Amniotic stem cell (primary cell): Measurements from ENCODE around the gene RFTN1.

Experiments used
- DNase-seq: peaks from one replicate; lab custom pipeline; 2025; lab: John Stamatoyannopoulos, UW

The RFTN1 gene

DNA sequence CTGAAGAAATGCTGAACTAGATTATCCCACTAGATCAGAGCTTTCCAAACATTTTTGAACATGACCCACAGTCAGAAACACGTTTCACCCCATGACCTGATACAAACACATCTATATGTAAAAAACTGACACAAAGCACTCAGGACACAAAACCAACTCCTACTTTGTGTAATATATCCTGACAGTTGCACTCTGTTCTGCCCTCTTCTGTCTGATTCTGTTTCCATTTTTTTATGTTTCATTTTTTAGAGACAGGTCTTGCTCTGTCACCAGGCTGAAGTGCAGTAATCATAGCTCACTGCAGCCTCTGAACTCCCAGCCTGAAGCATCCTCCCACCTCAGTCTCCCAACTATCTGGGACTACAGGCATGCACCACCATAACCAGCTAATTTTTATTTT is 15.8 kb upstream of the RFTN1 start:
- DNase-seq = no peak

DNA sequence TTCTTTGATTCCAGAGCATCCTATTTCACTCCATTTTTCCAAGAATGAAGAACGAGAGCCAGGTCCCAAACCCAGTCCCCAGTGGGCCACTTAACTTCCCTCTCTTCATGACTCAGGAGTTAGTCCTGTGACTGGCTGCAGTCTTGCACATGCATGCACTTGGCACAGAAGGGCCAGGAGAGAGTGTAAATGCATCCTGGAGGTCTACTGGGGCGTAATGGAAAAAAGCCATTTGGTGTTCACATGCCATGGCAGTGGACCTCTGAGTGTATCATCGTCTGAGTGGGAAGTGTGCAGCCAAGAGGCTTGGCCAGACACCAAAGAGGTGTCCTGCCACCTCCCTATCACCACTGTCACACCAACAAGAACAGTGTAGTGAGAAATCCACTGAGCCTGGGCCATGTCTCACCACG is 15.1 kb upstream of the RFTN1 start:
- no peak for DNase-seq

DNA sequence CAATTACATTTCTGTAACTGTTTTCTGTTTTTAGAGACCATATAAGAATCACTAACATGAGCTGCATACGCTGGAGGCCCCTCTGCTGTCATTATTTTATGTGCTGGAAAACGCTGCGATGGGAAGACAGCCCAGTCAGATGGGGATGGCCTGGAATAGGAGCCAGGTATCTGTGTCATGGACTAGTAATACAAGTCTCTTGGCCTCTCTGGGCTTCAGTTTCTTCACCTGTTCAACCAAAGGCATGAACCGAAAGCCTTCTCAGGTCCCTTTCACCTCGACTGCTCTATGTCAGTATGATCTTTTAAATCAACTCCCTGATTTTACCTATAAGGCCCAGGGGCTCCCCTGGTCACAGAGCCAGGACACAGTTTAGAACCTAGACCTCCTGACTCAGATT is 14.6 kb upstream of the RFTN1 start:
- DNase-seq = no peak

DNA sequence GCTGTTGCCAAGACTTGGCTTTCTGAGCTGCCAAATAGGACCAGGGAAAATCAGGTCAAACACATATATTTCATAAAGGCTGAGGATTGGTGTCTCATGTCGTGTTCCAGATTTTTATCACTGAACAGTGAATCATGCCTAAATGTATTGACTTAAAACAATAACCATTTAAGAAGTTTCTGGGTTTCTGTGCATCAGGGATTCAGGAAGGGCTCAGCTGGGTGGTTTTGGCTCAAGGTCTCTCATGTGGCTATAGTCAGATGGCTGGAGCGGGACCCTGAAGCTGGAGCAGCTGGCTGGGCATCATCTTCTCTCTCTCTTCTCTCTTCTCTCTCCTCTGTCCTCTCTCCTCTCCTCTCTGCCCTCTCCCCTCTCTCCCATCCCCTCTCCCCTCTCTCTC is 10.7 kb upstream of the RFTN1 start:
- no peak for DNase-seq

DNA sequence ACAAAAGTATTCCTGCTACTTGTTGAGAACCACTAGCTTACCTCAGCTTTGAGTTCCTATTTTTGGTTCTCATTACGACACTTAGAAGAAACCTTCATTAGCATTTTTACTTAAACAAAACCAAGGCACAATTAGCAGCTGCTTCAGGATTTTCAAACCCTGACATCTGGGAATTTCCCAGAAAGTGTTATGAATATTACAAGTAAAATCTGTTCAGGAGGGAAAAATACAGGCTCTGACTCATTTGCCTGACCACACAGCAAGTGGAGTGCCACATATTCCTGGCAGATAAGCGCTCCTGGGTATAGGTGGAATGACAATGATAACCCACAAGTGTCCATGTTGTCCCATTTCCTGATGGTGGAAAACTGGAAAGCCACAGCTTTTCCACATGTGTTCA is 10.3 kb upstream of the RFTN1 start:
- no peak for DNase-seq

DNA sequence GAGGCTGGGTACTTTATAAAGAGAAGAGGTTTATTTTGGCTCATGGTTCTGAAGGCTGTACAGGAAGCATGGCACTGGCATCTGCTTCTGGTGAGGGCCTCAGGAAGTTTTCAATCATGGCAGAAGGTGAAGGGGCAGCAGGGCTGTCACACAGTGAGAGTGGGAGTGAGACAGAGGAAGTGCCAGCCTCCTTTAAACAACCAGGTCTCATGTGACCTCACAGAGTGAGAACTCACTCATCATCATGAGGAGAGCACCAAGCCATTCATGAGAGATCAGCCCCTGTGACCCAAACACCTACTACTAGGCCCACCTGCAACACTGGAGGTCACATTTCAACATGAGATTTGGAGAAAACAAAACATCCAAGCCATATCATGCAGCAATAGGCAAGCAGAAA is 9.3 kb upstream of the RFTN1 start:
- no peak for DNase-seq

DNA sequence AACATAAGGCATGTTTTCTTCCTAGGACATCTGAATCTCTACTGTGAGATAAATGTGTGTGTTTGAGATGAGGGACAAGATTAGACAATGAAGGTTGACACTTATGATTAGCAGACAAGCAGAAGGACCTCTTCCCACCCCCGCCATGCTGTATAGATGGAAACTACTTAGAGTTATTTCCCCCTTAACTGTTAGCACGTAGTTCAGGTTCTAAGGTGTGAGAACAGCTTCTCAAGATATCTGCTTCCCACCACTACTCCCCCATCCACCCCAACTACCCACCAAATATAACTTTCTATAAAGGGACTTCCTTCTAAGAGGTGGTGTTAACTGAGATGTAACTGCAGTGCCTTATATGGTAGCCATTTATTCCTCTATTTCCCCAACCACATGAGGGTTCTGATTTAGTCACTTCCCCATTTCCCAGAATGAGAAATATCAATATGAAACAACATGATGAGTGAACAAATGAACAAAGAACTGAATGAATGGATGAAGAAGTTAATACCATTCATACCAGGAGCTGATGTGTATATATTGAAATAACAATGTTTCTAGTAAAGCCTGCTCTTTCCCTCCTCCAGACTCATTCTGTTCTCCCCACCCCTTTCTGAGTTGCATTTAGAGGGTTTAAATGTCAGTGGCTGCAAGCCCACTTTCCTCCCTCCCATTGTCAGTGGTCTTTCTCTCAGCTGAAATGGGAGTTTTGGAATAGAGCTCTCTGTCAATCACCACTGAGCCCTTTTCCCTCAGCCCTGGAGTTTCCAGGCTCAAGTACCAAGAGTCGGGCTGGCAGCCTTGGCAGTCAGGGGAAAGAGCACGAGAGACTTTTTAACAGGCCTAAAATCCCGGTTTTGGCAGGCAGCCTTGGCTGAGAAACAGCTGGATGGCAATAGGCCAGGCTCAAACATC is 7.7 kb upstream of the RFTN1 start:
- DNase-seq = no peak

DNA sequence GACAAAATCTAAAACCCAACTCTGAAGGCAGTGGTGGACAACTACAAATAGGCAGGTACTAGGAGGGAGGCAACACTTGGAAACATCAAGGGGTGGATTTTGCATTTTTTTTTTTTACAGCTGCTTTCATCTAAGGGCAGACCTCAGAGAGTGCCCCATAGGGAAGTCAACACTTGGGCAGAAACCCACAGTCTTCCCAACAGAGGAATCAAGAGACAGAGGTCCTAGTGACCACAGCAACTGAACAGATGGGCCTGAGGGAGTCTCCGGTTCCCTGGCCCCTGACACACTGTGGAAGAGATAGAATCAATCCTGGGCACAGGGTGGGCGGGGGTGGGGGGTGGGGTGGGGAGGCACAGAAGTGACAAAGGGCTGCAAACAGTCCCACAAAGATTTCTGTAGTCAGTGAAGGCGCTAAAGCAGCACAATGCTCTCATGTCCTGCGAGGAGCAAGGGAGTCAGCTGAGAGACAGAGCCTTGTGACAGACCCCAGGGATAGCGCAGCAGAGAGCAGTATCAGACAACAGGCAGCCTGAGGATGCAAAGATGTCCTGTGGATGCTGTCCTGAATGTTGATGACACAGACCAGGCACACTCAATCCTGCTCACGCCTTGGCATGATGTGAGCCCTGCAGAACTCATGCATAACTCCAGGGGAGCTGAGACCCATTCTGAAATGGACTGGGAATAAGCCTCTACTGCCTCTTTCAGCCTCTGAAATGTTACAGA is 6.9 kb upstream of the RFTN1 start:
- DNase-seq = no peak

DNA sequence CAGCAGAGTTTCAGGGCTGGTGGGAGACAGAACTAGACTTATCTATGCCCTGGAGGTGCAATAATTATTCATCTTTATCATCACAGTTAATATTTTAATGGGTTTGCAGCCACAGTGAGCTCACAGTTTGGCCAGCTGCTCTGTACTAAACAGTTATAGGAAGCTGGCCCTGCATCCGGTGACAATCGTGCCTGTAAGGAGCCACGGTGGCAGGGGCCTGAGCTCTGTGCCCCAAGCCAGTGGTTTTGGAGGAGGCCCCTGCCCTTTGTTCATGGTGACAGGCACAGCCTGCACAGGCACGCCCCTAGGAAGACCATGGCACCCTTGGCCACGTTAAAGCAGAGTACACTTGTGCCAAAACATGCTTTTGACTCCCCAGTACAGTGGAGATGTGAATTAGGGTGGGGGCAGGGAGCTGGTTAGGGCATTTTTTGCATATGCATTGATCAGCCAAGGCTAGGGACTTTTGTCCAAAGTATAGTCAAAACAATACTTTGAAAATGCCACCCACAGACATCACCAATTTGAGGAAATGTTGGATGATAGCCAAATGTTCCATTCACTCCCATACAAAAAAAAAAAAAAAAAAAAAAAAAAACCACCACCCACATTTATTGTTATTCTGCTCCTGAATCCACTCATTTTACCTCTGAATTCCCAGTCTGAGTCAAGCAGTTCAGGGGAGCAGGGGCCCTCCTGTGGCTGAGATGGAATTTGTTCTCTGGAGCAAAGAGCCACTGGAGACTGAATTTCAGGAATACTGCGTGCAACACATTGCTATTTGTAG is 3.4 kb upstream of the RFTN1 start:
- DNase-seq = peak; percentile 38

DNA sequence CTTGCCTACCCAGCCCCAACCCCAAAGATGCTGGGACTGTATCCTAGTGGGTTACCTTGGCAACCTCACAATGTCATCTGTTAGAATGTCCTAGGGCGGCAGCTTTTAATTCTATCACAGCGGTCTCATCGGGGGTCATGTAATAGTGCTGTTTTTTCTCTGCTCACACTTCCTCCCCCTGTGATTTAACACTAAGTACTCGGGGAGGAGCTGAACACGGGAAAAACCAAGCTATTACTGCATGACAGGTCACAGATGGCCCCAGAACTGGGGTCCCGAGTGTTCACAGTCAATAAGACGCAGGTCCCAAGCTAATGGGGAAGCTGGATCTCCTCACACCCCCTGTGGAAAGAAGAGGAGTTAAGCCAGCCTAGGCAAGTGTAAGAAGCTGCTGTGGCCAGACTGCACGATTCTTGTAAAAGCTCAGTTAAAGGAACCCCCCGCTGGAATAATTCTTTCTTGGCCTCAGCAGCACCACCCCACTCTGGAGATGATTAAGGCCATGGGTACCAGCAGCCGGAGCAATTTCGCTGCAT is 2.5 kb upstream of the RFTN1 start:
- DNase-seq = no peak

DNA sequence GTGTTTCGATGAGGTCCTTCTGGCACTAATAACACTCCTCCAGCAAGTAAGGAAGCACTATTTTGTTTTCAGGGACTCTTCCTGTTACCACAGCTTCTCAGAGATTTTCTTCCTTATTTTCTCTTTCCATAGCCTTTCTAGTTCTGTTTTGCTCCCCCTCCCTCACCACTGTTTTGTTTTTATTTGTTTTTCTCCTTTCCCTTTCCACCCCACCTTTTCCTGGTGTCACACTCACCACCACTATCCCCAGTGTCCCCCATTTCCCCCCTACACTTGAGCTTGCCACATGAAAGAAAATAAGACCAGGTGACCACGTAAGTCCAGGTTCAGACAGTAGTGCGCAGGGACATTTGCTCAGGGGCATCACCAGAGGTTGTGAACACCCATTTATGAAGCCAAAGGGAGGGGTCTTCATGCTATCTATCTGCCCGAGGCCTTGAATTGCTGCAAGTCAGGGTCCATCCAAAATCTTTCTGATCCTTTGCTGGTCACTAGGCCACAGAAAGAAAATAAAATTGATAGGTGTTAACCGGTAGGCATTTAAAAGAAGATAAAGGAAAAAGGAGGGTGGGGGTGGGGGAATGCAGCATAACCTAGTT is 1.4 kb upstream of the RFTN1 start:
- no peak for DNase-seq

DNA sequence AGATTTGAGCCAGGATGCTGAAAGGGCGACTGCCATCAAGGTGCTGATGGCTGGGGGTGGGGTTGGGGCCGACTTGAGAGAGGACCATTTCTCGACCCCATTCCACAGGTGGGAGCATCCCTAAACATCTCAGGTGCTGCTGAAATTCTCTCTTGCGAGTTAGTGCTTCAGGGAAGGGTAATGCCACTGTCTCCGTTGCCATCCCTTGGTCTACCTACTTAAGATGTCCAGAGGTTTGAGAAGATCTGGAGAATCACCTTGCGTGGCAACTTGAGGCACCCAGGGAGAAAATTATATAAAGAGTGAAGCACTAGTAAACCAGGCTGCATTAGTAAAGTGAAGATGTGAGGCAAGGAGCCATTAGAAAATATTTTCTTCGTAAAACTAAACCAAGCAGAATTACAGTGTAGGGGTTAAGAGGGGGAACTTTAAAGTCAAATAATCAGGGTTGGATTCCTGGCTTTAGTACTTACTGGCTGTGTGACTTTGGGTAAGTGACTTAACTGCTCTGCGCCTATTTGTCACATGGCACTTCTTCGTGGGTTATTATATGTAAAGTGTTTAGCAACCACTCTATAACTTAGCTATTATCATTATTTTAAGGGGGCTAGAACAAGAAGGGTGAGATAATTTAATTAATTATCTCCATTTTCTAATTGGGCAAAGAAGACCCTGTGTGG is 662 bp upstream of the RFTN1 start:
- DNase-seq = no peak

DNA sequence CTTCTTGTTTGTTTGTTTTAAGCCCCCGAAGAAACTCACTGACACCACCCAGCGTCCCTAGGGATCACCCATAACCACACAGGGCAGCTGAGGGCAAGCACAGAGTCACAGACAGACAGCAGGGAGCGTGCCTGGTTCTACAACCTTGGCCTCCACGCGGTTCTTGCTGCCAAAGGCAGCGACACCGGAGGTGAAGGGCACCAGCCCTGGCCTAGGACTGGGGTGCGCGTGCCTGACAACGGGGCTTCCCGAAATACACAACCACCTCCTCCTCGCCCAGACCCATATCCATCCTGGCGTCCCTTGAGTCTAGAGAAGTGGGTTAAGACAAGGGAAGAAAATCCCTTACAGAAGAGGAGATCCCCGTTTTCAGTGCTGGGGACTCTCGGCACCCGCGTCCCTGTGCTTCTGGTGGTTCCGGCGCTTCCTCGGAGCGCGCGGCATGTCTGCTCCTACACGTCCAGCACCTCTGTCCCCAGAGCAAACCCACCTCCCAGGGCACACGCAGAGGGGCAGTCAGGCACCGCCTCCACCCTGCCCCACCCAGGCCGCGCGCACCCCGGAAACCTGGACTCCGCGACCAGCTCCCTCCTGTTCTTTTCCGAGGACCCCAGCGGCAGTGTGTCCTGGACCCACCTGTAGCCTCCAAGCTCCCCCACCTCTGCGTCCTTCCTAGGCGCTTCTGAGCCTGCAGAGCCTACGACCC is 911 bp downstream of the RFTN1 start:
- no peak for DNase-seq

DNA sequence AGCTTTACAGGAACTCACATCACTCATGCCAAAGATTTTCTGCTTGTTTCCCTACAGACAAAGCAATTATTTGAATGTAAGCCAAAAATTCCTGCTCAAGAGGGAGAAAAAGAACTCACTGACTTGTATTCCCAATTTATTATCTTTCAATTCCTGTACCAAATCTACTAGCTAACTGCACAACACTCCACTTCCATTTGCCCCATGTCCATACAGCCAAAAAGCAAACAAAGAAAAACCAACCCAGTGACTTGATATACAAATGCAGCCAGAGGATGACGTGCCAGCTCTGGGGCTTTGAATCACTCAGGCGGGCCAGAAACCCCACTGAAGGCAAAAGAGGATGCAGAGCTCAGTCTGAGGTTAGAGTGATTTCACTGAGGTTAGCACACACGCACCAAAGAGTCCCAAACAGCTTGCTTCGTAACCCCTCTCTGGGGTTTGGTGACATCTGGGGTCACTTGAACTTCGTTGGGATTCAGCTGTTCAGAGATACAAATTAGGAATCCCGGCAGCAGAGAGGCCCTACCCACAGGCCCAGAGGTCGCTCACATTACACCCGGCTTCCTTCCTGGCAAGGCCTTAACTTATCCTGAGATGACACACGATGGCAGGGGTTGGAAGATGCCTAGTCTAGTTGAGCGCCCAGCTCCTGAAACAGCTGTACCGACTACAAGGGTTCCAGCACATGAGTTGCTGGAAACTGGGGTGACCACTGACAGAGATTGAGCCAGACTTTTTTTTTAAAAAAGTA is 1.6 kb downstream of the RFTN1 start:
- DNase-seq = no peak

DNA sequence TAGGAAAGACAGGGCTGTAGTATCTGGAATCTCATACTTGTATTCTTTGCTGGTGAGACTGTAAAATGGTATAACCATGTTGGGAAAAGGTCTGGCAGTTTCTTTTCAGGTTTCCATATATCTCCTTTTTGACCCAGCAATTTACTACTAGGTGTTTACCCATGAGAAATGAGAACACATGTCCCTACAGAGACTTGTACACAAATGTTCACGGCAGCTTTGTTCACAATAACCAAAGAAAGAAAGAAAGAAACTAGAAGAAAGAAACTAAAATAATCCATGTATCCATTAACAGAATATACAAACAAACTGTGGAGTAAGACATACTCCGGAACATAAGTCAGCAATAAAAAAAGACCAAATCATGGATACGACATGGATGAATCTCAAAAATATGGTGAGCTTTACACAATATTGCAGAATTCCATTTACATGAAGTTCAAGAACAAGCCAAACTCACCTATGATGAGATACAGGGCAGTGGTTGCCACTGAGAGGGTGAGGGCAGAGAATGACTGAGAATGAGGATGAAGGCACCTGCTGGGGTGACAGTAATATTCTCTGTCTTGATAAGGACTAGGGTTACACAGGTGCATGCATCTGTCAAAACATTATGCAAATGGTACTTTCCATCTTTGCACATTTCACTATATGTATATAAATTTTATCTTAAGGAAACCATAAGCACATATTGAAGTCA is 2.7 kb downstream of the RFTN1 start:
- no peak for DNase-seq

DNA sequence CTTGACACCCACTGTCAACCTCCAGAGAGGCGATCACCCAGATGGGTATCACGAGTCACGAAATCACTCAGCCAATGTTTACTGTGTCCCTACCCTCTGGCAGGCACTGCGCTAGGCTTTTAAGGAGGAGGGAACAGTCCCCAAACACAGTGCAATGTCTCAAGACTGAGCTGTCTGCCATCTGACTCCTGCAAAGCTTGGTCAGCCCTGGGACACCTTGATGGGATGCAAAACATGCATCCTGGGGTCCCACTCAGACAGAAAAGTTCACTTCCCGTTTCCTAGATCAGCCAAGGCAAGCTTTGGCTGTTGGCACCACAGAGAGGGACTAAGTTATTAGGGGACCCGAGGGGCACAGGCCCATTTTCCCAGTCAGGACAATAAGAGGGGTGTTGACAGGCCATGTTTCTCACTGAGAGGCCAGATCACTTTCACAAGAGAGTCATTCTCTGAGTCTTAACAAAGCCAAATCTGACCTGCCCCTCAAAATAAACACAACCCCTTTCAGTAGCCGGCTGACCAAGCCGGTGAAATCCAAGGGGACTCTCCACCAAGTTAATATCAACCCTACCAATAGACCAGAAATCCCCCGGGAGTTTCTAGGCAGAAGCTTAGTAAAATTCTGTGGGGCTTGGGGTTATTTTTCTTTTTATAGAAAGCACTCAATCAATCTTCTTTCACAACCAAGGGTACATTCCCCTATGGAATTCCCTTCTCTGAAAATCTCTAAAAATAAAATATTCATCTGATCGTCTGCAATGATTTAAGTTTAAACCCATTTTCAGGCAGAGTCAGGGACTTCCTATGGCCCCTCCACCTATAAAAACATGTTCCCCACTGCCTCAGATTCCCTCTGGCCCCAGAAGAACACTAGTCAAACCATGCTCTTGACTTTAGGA is 3.5 kb downstream of the RFTN1 start:
- no peak for DNase-seq

DNA sequence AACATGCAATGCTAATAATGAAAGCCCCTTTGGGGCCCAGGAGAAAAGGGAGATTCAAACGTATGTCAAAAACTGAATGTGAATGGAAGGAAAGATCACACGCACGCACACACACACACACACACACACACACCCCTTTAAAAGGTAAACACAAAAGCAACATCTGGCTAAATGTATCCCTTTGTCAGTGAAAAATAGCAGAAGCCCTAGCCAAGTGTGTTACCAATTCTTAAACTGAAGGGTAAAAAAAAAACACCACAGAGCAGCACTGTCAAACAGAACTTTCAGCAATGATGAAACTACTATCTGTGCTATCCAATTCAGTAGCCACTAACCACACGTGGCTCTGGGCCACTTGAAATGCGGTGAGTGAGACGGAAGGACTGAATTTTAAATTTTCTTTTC is 4.9 kb downstream of the RFTN1 start:
- no peak for DNase-seq

DNA sequence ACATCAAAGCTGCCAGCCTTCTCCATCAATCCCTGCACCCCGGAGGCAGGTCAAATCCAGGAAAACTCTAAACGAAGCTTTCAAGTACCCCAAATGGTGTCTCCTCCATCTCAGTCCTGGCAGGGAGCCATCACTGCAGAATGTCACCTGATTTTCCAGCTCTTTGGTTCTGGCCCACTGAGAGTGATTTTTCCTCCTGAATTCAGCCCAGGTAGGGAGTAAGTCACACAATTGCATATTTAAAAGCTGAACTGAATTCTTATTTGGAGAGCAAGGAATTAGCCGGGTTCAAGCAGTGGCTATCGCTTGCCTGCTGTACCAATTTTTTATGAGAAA is 5.3 kb downstream of the RFTN1 start:
- DNase-seq = no peak
